CD4-positive, alpha-beta T cell (primary cell): Measurements from ENCODE around the gene BTBD2. TPM values are rescaled to one million over a fixed set of nuclear protein-coding genes. Genes with fewer than 3 reads are reported as not detected.

Experiments used
- ATAC-seq: fragments of 200-7000 bp; cut with Tn5 transposase; one replicate; pipeline ENCODE4 v1.10.0; 2022; ENCODE audit warnings: mild to moderate bottlenecking; ENCODE audit not compliant: poor library complexity
- CTCF ChIA-PET: fragments of 350-600 bp; sonication (Branson Sonifier 250); formaldehyde crosslinking; loops from one replicate; lab custom pipeline; 2021; ENCODE audit warnings: antibody characterized with exemption, inconsistent platforms; lab: Charles Lee
- POLR2A ChIA-PET: fragments of 350-600 bp; sonication (Branson Sonifier 250); formaldehyde crosslinking; loops from one replicate; lab custom pipeline; 2021; ENCODE audit warnings: antibody characterized with exemption, inconsistent platforms; lab: Charles Lee
- DNase-seq, 14 experiments: peaks; one replicate each; pipeline ENCODE4 v3.0.0-alpha.2; 2013 to 2020; ENCODE audit warnings: mixed read lengths in 2 of 14
- H3K27ac ChIP-seq, 2 donors: one replicate each; pipeline versions ENCODE4 v1.5.1 to v1.7.0; 2013; ENCODE audit warnings: low read length in 2 of 2, low read depth in 1 of 2, mild to moderate bottlenecking in 1 of 2
- H3K27me3 ChIP-seq, 2 experiments: 1 replicate in 1 of 2; 2 replicates in 1 of 2; pipeline versions ENCODE4 v1.6.1 to v1.7.0; 2013; ENCODE audit warnings: low read length in 2 of 2, control low read depth in 1 of 2, mild to moderate bottlenecking in 1 of 2, moderate library complexity in 1 of 2; ENCODE audit not compliant: insufficient read depth in 2 of 2, control insufficient read depth in 1 of 2
- H3K36me3 ChIP-seq: one replicate; pipeline ENCODE4 v1.6.1; 2013; ENCODE audit warnings: low read length, control low read depth; ENCODE audit not compliant: insufficient read depth
- H3K4me1 ChIP-seq: one replicate; pipeline ENCODE4 v1.6.1; 2013; ENCODE audit warnings: low read length, control low read depth; ENCODE audit not compliant: insufficient read depth
- H3K4me3 ChIP-seq: one replicate; pipeline ENCODE4 v1.5.1; 2013; ENCODE audit warnings: mild to moderate bottlenecking, low read length, moderate library complexity
- H3K9me3 ChIP-seq, 2 experiments: 1 replicate in 1 of 2; 2 replicates in 1 of 2; pipeline versions ENCODE4 v1.6.1 to v1.7.0; 2013; ENCODE audit warnings: low read length in 2 of 2, mild to moderate bottlenecking in 2 of 2, control low read depth in 1 of 2, moderate library complexity in 1 of 2; ENCODE audit not compliant: control insufficient read depth in 1 of 2, insufficient read depth in 1 of 2
- H3K27ac Mint-ChIP-seq: one replicate; pipeline ENCODE4 v1.8.0; 2020; ENCODE audit warnings: mixed read lengths
- H3K27me3 Mint-ChIP-seq: one replicate; pipeline ENCODE4 v1.8.0; 2021; ENCODE audit warnings: mixed read lengths
- H3K36me3 Mint-ChIP-seq: one replicate; pipeline ENCODE4 v1.8.0; 2021; ENCODE audit warnings: low read depth, mixed read lengths
- H3K4me1 Mint-ChIP-seq: one replicate; pipeline ENCODE4 v1.8.0; 2021; ENCODE audit warnings: low read depth, mixed read lengths
- H3K4me3 Mint-ChIP-seq: one replicate; pipeline ENCODE4 v1.8.0; 2020; ENCODE audit warnings: mild to moderate bottlenecking, mixed read lengths
- H3K9me3 Mint-ChIP-seq: one replicate; pipeline ENCODE4 v1.8.0; 2020; ENCODE audit warnings: mixed read lengths
- intact Hi-C, 2 experiments: fragments of 100-400 bp; cut with DNase I in 1 of 2; cut with micrococcal nuclease in 1 of 2; formaldehyde crosslinking; loops; one replicate each; pipeline versions ENCODE4 v1.15.1 to v1.9.0; 2023 to 2025; cut with DNase I, micrococcal nuclease
- total RNA-seq, 174 experiments: library from RNA in 2 of 174; stranded (reverse) in 2 of 174; gene quantifications; one replicate each; pipeline ENCODE4 v1.2.3 and lab custom pipeline; 2021 to 2026
- TF ChIP-seq, protein P1 (sequence below): fragments of 200-600 bp; IDR thresholded peaks from one replicate; pipeline ENCODE4 v1.8.0; 2022; ENCODE audit warnings: antibody characterized with exemption, mild to moderate bottlenecking

The BTBD2 gene
- total RNA-seq, 2 experiments from 2014 or later: 44.4 to 44.9 TPM

DNA sequence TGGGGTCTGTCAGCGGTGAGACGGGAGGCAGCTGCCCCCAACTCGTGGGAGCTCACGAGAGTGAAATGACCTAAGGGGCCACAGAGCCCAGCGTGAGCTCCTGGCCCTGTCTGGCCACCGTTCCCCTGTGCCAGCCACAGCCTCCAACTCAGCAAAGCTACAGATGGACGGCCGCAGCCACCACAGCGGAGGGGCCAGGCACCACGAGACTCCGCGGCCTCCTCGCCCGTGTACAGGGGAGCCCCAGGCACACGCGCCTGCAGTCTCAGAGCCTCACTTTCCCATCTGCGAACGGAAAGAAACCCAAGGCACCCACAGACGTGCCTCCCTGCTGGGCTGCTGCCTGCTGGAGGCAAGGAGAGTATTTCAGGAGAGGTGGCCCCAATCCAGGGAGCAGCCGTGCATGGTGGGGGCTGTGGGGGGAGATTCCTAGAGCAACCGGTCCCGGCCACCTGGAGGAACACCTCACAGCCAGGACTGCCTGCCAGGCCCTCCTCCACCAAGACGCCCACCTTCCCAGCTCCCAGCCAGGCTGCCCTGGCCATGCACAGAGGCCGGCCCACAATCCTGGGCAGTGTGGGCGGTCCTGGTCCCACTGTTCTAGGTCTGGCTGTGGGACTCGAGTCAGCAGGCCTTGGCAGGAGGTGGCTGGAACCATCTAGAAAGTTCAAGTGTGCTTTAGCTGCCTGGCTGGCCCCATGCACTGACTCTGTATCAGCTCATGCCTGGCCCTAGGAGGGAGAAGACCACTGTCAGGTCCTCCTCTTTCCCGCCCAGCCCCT lies 33.6 kb upstream of the BTBD2 start:
- Mint-ChIP-seq H3K4me3 (peak overlapping the region; percentile 90), H3K27me3 (no peaks in the 10 kb centered on the region), H3K27ac (peak overlapping the region; percentile 85), H3K4me1 (peaks cover 32% of the 10 kb centered on the region), H3K36me3 (peaks cover 36% of the 10 kb centered on the region), H3K9me3 (no peaks in the 10 kb centered on the region)
- H3K4me3 ChIP-seq: peak overlapping the region; percentile 99
- DNase-seq (peak in 1 of 14 experiments; percentile 34), ATAC-seq (no peak)
- peaks cover 82% of the 10 kb centered on the region for H3K4me1 ChIP-seq
- H3K27me3 ChIP-seq: no peaks in the 10 kb centered on the region
- H3K36me3 ChIP-seq: peaks cover 54% of the 10 kb centered on the region
- no peaks in the 10 kb centered on the region for H3K9me3 ChIP-seq
- ChIA-PET POLR2A (interaction anchor here (0.9 to 3.7 kb wide), 6 partner anchors 7 to 46 kb away, joined by 3 to 18 read pairs (median 5); partner anchors contain the start of gene MOB3A), CTCF (no interaction called here)
- intact Hi-C loops: no loop called here
- peak overlapping the region; percentile 74 to 83 for H3K27ac ChIP-seq
- TF ChIP-seq, protein P1, sequence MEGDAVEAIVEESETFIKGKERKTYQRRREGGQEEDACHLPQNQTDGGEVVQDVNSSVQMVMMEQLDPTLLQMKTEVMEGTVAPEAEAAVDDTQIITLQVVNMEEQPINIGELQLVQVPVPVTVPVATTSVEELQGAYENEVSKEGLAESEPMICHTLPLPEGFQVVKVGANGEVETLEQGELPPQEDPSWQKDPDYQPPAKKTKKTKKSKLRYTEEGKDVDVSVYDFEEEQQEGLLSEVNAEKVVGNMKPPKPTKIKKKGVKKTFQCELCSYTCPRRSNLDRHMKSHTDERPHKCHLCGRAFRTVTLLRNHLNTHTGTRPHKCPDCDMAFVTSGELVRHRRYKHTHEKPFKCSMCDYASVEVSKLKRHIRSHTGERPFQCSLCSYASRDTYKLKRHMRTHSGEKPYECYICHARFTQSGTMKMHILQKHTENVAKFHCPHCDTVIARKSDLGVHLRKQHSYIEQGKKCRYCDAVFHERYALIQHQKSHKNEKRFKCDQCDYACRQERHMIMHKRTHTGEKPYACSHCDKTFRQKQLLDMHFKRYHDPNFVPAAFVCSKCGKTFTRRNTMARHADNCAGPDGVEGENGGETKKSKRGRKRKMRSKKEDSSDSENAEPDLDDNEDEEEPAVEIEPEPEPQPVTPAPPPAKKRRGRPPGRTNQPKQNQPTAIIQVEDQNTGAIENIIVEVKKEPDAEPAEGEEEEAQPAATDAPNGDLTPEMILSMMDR: no peak

DNA sequence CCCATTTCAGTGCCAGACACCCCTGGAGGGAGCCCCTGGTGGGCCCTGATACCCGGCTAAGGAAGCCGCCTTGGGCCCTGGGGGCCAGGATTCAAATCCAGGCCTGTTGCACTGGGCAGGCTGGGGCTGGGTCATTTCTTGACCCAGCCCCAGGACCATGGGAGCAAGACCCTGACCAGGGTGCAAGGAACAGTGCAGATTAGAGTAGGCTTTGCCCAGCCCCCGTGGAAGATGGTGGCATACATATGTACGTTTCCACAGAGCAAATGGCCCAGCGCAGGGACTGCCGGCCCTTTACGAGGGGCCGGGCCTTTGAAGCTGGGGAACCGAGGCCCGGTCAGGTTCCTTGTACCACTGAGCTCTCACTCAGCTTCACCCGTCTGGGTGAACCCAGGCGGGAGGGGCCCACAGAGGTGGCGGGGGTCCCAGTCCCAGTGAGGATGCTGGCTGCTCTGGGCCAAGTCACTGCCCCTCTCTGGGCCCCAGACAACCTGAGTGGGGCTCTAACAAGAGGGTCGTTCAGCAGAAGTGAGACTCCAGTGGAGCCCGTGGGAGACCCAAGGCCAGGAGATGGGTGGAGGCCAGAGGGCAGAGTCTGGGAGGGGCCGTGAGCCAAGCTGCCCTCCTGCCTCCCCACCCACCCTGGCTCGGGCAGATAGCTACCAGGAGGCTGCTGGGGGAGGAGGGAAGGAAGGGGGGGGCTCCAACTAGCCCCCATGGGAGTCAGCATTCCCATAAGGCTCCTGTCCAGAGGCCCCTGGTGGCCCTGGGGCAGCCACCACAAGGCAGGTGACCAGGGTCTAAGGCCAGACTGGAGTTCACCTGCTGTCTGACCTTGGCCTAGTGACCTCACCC lies 32.8 kb upstream of the BTBD2 start:
- Histone ChIP-seq H3K4me1 (peaks cover 90% of the 10 kb centered on the region), H3K27me3 (no peaks in the 10 kb centered on the region), H3K9me3 (no peaks in the 10 kb centered on the region), H3K36me3 (peaks cover 57% of the 10 kb centered on the region), H3K27ac (peak overlapping the region; percentile 74 to 83), H3K4me3 (peak overlapping the region; percentile 99)
- Mint-ChIP-seq H3K36me3 (peaks cover 44% of the 10 kb centered on the region), H3K4me3 (peak overlapping the region; percentile 90), H3K27ac (peak overlapping the region; percentile 73), H3K4me1 (peaks cover 39% of the 10 kb centered on the region), H3K9me3 (no peaks in the 10 kb centered on the region), H3K27me3 (no peaks in the 10 kb centered on the region)
- intact Hi-C loops: no loop called here
- TF ChIP-seq, protein P1: no peak
- DNase-seq (peak in 1 of 14 experiments; percentile 31), ATAC-seq (no peak)
- CTCF ChIA-PET: no interaction called here
- POLR2A ChIA-PET: interaction anchor here (0.9 to 2.2 kb wide), 5 partner anchors 8 to 28 kb away, joined by 3 to 6 read pairs (median 5); no protein-coding TSS in a partner anchor

DNA sequence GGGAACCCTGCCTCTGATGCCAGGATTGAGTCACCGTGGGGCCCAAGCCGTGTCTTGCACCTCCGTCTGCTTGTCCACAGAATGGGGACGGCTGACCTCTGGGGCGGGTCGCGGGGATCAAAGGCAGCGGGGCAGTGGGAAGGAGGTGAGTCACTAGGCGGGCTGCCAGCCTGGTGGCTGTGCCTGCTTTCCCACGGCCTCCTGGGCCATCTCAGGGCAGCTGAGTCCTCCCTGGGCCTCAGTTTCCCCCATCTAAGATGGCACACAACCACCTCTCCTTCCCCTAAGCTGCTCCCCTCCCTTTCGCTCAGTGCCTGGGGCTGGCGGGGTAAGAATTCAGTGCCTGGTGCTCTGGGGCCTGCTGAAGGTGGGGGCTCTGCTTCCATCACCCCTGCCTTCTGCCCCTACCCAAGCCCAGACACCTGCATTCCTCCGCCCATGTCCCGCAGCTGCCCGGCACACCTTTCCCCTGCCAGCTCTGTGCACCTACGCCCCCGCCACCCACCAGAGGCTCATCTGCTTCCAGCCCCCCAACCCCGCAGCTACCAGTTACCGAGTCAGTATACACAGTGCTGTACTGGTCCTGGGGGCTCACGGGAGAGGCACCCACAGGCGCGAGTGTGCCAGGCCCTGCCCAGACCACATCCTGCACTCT lies 32.1 kb upstream of the BTBD2 start:
- Mint-ChIP-seq H3K4me3 (peak overlapping the region; percentile 54), H3K4me1 (peaks cover 45% of the 10 kb centered on the region), H3K27me3 (no peaks in the 10 kb centered on the region), H3K36me3 (peaks cover 48% of the 10 kb centered on the region), H3K9me3 (no peaks in the 10 kb centered on the region), H3K27ac (peak overlapping the region; percentile 73)
- peak overlapping the region; percentile 99 for H3K4me3 ChIP-seq
- CTCF ChIA-PET: no interaction called here
- DNase-seq (peak in 6 of 14 experiments; percentile 14 to 68 (median 41)), ATAC-seq (no peak)
- intact Hi-C loops: no loop called here
- peaks cover 90% of the 10 kb centered on the region for H3K4me1 ChIP-seq
- POLR2A ChIA-PET: interaction anchor here (0.9 to 1.7 kb wide), 3 partner anchors 10 to 28 kb away, joined by 4 to 5 read pairs (median 5); no protein-coding TSS in a partner anchor
- H3K9me3 ChIP-seq: no peaks in the 10 kb centered on the region
- TF ChIP-seq, protein P1: no peak
- H3K27me3 ChIP-seq: no peaks in the 10 kb centered on the region
- H3K27ac ChIP-seq: peak overlapping the region; percentile 74 to 83
- peaks cover 64% of the 10 kb centered on the region for H3K36me3 ChIP-seq
